HEK293 (cell line): ENCODE measurements around the gene WDR17.
A peak's percentile ranks its signal among the peaks of the same experiment; 100 is the strongest.

Experiments
- CTCF ChIA-PET: fragments of 350-600 bp; formaldehyde crosslinking; extraction: SDS; loops from one replicate; lab custom pipeline; 2021; ENCODE audit warnings: antibody characterized with exemption; lab: Yijun Ruan, JAX
- POLR2A ChIA-PET: fragments of 300-600 bp; formaldehyde crosslinking; extraction: SDS; loops from one replicate; lab custom pipeline; 2020; ENCODE audit warnings: antibody characterized with exemption, inconsistent platforms; lab: Yijun Ruan, JAX
- H3K27ac ChIP-seq: fragments of 200-500 bp; sonication (Bioruptor generic); 2 replicates; pipeline ENCODE4 v1.5.1; 2014; ENCODE audit warnings: low read depth, low read length, control low read depth, inconsistent platforms; ENCODE audit errors: extremely low read depth
- H3K36me3 ChIP-seq, 2 experiments: fragments of 200-500 bp in 1 of 2; sonication (Bioruptor generic) in 1 of 2; 1 replicate in 1 of 2; 2 replicates in 1 of 2; pipeline ENCODE4 v1.5.1; 2014 to 2017; ENCODE audit warnings: inconsistent platforms in 2 of 2, low read length in 2 of 2; ENCODE audit not compliant: control insufficient read depth in 2 of 2, insufficient read depth in 1 of 2
- H3K4me1 ChIP-seq: fragments of 200-500 bp; sonication (Bioruptor generic); 2 replicates; pipeline ENCODE4 v1.5.1; 2014; ENCODE audit warnings: mild to moderate bottlenecking, low read length, inconsistent platforms; ENCODE audit not compliant: control insufficient read depth, insufficient read depth
- H3K4me3 ChIP-seq: 2 replicates; pipeline ENCODE4 v1.5.1; 2011; ENCODE audit warnings: low read depth, mild to moderate bottlenecking, control low read depth, low read length, moderate library complexity
- H3K9me3 ChIP-seq: fragments of 200-500 bp; sonication (Bioruptor generic); 2 replicates; pipeline ENCODE4 v1.5.1; 2014; ENCODE audit warnings: low read depth, low read length, inconsistent platforms; ENCODE audit not compliant: control insufficient read depth, insufficient read depth
- GLIS2 ChIP-seq: fragments of 450-650 bp; formaldehyde crosslinking; IDR thresholded peaks from 2 replicates; pipeline ENCODE4 v1.5.1; 2016; ENCODE audit warnings: missing biosample characterization, missing genetic modification characterization
- IKZF3 ChIP-seq: fragments of 450-650 bp; IDR thresholded peaks from 2 replicates; pipeline ENCODE4 v1.5.0; 2018; ENCODE audit warnings: missing biosample characterization, mild to moderate bottlenecking, missing genetic modification characterization, moderate library complexity
- KLF10 ChIP-seq: fragments of 450-650 bp; IDR thresholded peaks from 2 replicates; pipeline ENCODE4 v1.5.1; 2018; ENCODE audit warnings: missing biosample characterization, mild to moderate bottlenecking, missing genetic modification characterization
- MEIS1 ChIP-seq: sonication (generic); formaldehyde crosslinking; IDR thresholded peaks from 2 replicates; pipeline ENCODE4 v1.8.1; 2022; ENCODE audit warnings: missing genetic modification reagents, mild to moderate bottlenecking, borderline replicate concordance
- OSR2 ChIP-seq: fragments of 450-650 bp; formaldehyde crosslinking; IDR thresholded peaks from 2 replicates; pipeline ENCODE4 v1.5.1; 2016; ENCODE audit warnings: missing biosample characterization, missing genetic modification characterization
- OVOL3 ChIP-seq: fragments of 450-650 bp; formaldehyde crosslinking; IDR thresholded peaks from 2 replicates; pipeline ENCODE4 v1.5.1; 2016; ENCODE audit warnings: missing biosample characterization, missing genetic modification characterization
- RBAK ChIP-seq: fragments of 450-650 bp; formaldehyde crosslinking; IDR thresholded peaks from 2 replicates; pipeline ENCODE4 v1.5.1; 2016; ENCODE audit warnings: missing biosample characterization, missing genetic modification characterization
- SP3 ChIP-seq: fragments of 450-650 bp; formaldehyde crosslinking; IDR thresholded peaks from 2 replicates; pipeline ENCODE4 v1.5.1; 2016; ENCODE audit warnings: missing biosample characterization, missing genetic modification characterization
- YY1 ChIP-seq: fragments of 450-650 bp; formaldehyde crosslinking; IDR thresholded peaks from 2 replicates; pipeline ENCODE4 v1.5.1; 2018; ENCODE audit warnings: missing biosample characterization, missing genetic modification characterization
- ZNF146 ChIP-seq: fragments of 450-650 bp; formaldehyde crosslinking; IDR thresholded peaks from 2 replicates; pipeline ENCODE4 v1.5.1; 2016; ENCODE audit warnings: missing biosample characterization, missing genetic modification characterization
- ZNF214 ChIP-seq: fragments of 450-650 bp; formaldehyde crosslinking; IDR thresholded peaks from 2 replicates; pipeline ENCODE4 v1.5.1; 2017; ENCODE audit warnings: missing biosample characterization, mild to moderate bottlenecking, missing genetic modification characterization, borderline replicate concordance
- ZNF239 ChIP-seq: fragments of 450-650 bp; formaldehyde crosslinking; IDR thresholded peaks from 2 replicates; pipeline ENCODE4 v1.5.1; 2016; ENCODE audit warnings: missing biosample characterization, missing genetic modification characterization
- ZNF473 ChIP-seq: fragments of 450-650 bp; formaldehyde crosslinking; IDR thresholded peaks from 2 replicates; pipeline ENCODE4 v1.5.1; 2017; ENCODE audit warnings: missing biosample characterization, missing genetic modification characterization
- ZNF571 ChIP-seq: fragments of 450-650 bp; formaldehyde crosslinking; IDR thresholded peaks from 2 replicates; pipeline ENCODE4 v1.5.0; 2017; ENCODE audit warnings: missing biosample characterization, missing genetic modification characterization
- ZNF629 ChIP-seq: fragments of 450-650 bp; formaldehyde crosslinking; IDR thresholded peaks from 2 replicates; pipeline ENCODE4 v1.5.1; 2017; ENCODE audit warnings: missing biosample characterization, missing genetic modification characterization
- ZNF830 ChIP-seq: fragments of 450-650 bp; IDR thresholded peaks from 2 replicates; pipeline ENCODE4 v1.5.0; 2018; ENCODE audit warnings: missing biosample characterization, missing genetic modification characterization, low read depth, mild to moderate bottlenecking, moderate library complexity
- ZNF837 ChIP-seq: fragments of 450-650 bp; formaldehyde crosslinking; IDR thresholded peaks from 2 replicates; pipeline ENCODE4 v1.5.1; 2016; ENCODE audit warnings: missing biosample characterization, missing genetic modification characterization
- ZNF843 ChIP-seq: fragments of 450-650 bp; formaldehyde crosslinking; IDR thresholded peaks from 2 replicates; pipeline ENCODE4 v1.5.1; 2016; ENCODE audit warnings: missing biosample characterization, missing genetic modification characterization
- ZSCAN23 ChIP-seq: fragments of 450-650 bp; formaldehyde crosslinking; IDR thresholded peaks from 2 replicates; pipeline ENCODE4 v1.5.1; 2016; ENCODE audit warnings: missing biosample characterization, missing genetic modification characterization
- TF ChIP-seq, protein P1 (sequence below): fragments of 450-650 bp; formaldehyde crosslinking; IDR thresholded peaks from 2 replicates; pipeline ENCODE4 v1.5.1; 2017; ENCODE audit warnings: missing biosample characterization, missing genetic modification characterization
- TF ChIP-seq, protein P2 (sequence below): fragments of 450-650 bp; IDR thresholded peaks from 2 replicates; pipeline ENCODE4 v1.5.1; 2018; ENCODE audit warnings: missing biosample characterization, mild to moderate bottlenecking, missing genetic modification characterization
- TF ChIP-seq, protein P3 (sequence below): fragments of 450-650 bp; formaldehyde crosslinking; IDR thresholded peaks from 2 replicates; pipeline ENCODE4 v1.5.1; 2016; ENCODE audit warnings: missing biosample characterization, missing genetic modification characterization
- TF ChIP-seq, protein P4 (sequence below): fragments of 450-650 bp; formaldehyde crosslinking; IDR thresholded peaks from 2 replicates; pipeline ENCODE4 v1.5.1; 2016; ENCODE audit warnings: missing biosample characterization, missing genetic modification characterization
- TF ChIP-seq, protein P5 (sequence below): fragments of 450-650 bp; formaldehyde crosslinking; IDR thresholded peaks from 2 replicates; pipeline ENCODE4 v1.5.1; 2016; ENCODE audit warnings: missing biosample characterization, missing genetic modification characterization, low read depth
- TF ChIP-seq, protein P6 (sequence below): fragments of 450-650 bp; formaldehyde crosslinking; IDR thresholded peaks from 2 replicates; pipeline ENCODE4 v1.5.1; 2017; ENCODE audit warnings: missing biosample characterization, missing genetic modification characterization

The WDR17 gene

DNA sequence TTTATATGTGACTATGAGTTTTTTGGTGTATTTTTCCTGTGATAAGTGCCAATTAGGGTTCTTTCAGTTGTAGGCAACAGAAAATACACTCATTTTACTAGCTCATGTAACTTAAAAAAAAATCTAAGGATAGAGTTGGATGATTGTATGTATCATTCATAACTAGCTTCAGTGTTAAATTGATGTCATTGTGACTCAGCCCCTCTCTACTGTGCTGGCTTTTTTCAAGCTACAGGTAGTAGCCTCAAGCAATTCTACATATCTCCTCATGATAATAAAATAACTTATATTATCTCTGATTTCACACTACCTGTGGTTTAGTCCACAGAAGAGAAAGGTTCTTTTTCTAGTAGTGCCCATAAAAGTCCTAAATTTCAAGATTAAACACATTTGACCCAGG lies 11.9 kb downstream of the WDR17 start (continued):
- no peak for TF ChIP-seq ZNF571 (tag by site-specific recombination)

DNA sequence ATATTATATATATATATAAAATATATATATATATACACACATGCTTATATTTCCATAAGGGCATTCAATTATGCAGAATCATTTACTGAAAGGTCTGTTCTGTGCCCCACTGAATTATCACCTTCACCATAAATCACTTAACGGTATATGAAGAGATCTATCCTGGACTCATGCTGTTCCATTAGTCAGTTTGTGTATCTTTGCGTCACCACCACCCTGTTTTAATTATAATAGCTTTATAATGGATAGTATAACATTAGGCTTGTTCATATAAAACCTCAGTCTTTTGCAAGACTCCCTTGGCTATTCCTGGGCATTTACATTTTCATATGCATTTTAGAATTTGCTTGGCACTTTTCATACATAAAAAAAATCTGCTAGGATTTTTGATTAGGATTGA lies 19.1 kb downstream of the WDR17 start:
- H3K9me3 ChIP-seq: no peaks in the 10 kb centered on the region
- POLR2A ChIA-PET: no interaction called here
- H3K4me3 ChIP-seq: no peak overlapping the region
- H3K27ac ChIP-seq: no peak overlapping the region
- peaks cover 12% of the 10 kb centered on the region; the same call in 1 of the 2 replicates for H3K4me1 ChIP-seq
- CTCF ChIA-PET: no interaction called here
- no peaks in the 10 kb centered on the region for H3K36me3 ChIP-seq
- TF ChIP-seq ZNF146 (tag by site-specific recombination): no peak
- 0 out of 2 replicates have a peak, but pooled peaks have one; percentile 37 for TF ChIP-seq OVOL3 (tag by site-specific recombination)
- TF ChIP-seq ZNF843 (tag by site-specific recombination): peak; percentile 71; the same call in 1 of the 2 replicates
- TF ChIP-seq YY1 (tag by site-specific recombination): no peak
- no peak for TF ChIP-seq ZNF837 (tag by site-specific recombination)
- TF ChIP-seq SP3 (tag by site-specific recombination): no peak
- TF ChIP-seq ZNF473 (tag by site-specific recombination): no peak
- TF ChIP-seq, protein P1, sequence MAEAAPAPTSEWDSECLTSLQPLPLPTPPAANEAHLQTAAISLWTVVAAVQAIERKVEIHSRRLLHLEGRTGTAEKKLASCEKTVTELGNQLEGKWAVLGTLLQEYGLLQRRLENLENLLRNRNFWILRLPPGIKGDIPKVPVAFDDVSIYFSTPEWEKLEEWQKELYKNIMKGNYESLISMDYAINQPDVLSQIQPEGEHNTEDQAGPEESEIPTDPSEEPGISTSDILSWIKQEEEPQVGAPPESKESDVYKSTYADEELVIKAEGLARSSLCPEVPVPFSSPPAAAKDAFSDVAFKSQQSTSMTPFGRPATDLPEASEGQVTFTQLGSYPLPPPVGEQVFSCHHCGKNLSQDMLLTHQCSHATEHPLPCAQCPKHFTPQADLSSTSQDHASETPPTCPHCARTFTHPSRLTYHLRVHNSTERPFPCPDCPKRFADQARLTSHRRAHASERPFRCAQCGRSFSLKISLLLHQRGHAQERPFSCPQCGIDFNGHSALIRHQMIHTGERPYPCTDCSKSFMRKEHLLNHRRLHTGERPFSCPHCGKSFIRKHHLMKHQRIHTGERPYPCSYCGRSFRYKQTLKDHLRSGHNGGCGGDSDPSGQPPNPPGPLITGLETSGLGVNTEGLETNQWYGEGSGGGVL (tag by site-specific recombination): no peak
- TF ChIP-seq, protein P2, sequence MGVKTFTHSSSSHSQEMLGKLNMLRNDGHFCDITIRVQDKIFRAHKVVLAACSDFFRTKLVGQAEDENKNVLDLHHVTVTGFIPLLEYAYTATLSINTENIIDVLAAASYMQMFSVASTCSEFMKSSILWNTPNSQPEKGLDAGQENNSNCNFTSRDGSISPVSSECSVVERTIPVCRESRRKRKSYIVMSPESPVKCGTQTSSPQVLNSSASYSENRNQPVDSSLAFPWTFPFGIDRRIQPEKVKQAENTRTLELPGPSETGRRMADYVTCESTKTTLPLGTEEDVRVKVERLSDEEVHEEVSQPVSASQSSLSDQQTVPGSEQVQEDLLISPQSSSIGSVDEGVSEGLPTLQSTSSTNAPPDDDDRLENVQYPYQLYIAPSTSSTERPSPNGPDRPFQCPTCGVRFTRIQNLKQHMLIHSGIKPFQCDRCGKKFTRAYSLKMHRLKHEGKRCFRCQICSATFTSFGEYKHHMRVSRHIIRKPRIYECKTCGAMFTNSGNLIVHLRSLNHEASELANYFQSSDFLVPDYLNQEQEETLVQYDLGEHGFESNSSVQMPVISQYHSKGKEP: peak; percentile 69; the same call in 1 of the 2 replicates
- no peak for TF ChIP-seq ZSCAN23 (tag by site-specific recombination)
- TF ChIP-seq ZNF214 (tag by site-specific recombination): no peak
- TF ChIP-seq GLIS2 (tag by site-specific recombination): no peak
- TF ChIP-seq, protein P3, sequence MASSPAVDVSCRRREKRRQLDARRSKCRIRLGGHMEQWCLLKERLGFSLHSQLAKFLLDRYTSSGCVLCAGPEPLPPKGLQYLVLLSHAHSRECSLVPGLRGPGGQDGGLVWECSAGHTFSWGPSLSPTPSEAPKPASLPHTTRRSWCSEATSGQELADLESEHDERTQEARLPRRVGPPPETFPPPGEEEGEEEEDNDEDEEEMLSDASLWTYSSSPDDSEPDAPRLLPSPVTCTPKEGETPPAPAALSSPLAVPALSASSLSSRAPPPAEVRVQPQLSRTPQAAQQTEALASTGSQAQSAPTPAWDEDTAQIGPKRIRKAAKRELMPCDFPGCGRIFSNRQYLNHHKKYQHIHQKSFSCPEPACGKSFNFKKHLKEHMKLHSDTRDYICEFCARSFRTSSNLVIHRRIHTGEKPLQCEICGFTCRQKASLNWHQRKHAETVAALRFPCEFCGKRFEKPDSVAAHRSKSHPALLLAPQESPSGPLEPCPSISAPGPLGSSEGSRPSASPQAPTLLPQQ: no peak
- TF ChIP-seq OSR2 (tag by site-specific recombination): peak; percentile 66; the same call in 1 of the 2 replicates
- TF ChIP-seq ZNF629 (tag by site-specific recombination): 0 out of 2 replicates have a peak, but pooled peaks have one; percentile 52
- TF ChIP-seq, protein P4, sequence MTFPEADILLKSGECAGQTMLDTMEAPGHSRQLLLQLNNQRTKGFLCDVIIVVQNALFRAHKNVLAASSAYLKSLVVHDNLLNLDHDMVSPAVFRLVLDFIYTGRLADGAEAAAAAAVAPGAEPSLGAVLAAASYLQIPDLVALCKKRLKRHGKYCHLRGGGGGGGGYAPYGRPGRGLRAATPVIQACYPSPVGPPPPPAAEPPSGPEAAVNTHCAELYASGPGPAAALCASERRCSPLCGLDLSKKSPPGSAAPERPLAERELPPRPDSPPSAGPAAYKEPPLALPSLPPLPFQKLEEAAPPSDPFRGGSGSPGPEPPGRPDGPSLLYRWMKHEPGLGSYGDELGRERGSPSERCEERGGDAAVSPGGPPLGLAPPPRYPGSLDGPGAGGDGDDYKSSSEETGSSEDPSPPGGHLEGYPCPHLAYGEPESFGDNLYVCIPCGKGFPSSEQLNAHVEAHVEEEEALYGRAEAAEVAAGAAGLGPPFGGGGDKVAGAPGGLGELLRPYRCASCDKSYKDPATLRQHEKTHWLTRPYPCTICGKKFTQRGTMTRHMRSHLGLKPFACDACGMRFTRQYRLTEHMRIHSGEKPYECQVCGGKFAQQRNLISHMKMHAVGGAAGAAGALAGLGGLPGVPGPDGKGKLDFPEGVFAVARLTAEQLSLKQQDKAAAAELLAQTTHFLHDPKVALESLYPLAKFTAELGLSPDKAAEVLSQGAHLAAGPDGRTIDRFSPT: 0 out of 2 replicates have a peak, but pooled peaks have one; percentile 25
- no peak for TF ChIP-seq MEIS1 (CRISPR knock-in tag)
- TF ChIP-seq RBAK: no peak
- no peak for TF ChIP-seq ZNF239
- TF ChIP-seq IKZF3 (tag by site-specific recombination): peak; percentile 54; the same call in 1 of the 2 replicates
- no peak for TF ChIP-seq ZNF830 (tag by site-specific recombination)
- TF ChIP-seq, protein P5, sequence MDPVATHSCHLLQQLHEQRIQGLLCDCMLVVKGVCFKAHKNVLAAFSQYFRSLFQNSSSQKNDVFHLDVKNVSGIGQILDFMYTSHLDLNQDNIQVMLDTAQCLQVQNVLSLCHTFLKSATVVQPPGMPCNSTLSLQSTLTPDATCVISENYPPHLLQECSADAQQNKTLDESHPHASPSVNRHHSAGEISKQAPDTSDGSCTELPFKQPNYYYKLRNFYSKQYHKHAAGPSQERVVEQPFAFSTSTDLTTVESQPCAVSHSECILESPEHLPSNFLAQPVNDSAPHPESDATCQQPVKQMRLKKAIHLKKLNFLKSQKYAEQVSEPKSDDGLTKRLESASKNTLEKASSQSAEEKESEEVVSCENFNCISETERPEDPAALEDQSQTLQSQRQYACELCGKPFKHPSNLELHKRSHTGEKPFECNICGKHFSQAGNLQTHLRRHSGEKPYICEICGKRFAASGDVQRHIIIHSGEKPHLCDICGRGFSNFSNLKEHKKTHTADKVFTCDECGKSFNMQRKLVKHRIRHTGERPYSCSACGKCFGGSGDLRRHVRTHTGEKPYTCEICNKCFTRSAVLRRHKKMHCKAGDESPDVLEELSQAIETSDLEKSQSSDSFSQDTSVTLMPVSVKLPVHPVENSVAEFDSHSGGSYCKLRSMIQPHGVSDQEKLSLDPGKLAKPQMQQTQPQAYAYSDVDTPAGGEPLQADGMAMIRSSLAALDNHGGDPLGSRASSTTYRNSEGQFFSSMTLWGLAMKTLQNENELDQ (tag by site-specific recombination): no peak
- TF ChIP-seq KLF10: peak; percentile 35; the same call in 1 of the 2 replicates
- TF ChIP-seq, protein P6, sequence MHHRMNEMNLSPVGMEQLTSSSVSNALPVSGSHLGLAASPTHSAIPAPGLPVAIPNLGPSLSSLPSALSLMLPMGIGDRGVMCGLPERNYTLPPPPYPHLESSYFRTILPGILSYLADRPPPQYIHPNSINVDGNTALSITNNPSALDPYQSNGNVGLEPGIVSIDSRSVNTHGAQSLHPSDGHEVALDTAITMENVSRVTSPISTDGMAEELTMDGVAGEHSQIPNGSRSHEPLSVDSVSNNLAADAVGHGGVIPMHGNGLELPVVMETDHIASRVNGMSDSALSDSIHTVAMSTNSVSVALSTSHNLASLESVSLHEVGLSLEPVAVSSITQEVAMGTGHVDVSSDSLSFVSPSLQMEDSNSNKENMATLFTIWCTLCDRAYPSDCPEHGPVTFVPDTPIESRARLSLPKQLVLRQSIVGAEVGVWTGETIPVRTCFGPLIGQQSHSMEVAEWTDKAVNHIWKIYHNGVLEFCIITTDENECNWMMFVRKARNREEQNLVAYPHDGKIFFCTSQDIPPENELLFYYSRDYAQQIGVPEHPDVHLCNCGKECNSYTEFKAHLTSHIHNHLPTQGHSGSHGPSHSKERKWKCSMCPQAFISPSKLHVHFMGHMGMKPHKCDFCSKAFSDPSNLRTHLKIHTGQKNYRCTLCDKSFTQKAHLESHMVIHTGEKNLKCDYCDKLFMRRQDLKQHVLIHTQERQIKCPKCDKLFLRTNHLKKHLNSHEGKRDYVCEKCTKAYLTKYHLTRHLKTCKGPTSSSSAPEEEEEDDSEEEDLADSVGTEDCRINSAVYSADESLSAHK (tag by site-specific recombination): 0 out of 2 replicates have a peak, but pooled peaks have one; percentile 17
